GM06990 (cell line): ENCODE results near the gene CABLES2.

Experiments used
- DNase-seq: peaks from one replicate; pipeline ENCODE4 v3.0.0-alpha.2; 2011; ENCODE audit not compliant: insufficient read length; ENCODE audit errors: extremely low read depth
- H3K27me3 ChIP-seq: replicated peaks from 2 replicates; pipeline ENCODE4 v1.6.0; 2011; ENCODE audit warnings: low read length; ENCODE audit not compliant: control insufficient read depth, insufficient read depth
- H3K36me3 ChIP-seq: 2 replicates; pipeline ENCODE4 v1.5.1; 2011; ENCODE audit warnings: low read length; ENCODE audit not compliant: control insufficient read depth, insufficient read depth
- H3K4me3 ChIP-seq: replicated peaks from 2 replicates; pipeline ENCODE4 v1.5.1; 2011; ENCODE audit warnings: low read depth, mild to moderate bottlenecking, control low read depth, low read length
- TF ChIP-seq, protein P1 (sequence below): IDR thresholded peaks from 2 replicates; pipeline ENCODE4 v1.5.1; 2011; ENCODE audit warnings: low read length, control low read depth, mild to moderate bottlenecking, inconsistent platforms; ENCODE audit not compliant: insufficient read depth, poor library complexity, severe bottlenecking

Gene CABLES2

GRCh38 chr20:62339647-62340062 lies 67.4 kb downstream of the CABLES2 start:
- Histone ChIP-seq H3K27me3 (no peaks in the 10 kb centered on the region), H3K36me3 (no peaks in the 10 kb centered on the region), H3K4me3 (peak overlapping the region; percentile 58)
- DNase-seq: peak; percentile 74
- TF ChIP-seq, protein P1, sequence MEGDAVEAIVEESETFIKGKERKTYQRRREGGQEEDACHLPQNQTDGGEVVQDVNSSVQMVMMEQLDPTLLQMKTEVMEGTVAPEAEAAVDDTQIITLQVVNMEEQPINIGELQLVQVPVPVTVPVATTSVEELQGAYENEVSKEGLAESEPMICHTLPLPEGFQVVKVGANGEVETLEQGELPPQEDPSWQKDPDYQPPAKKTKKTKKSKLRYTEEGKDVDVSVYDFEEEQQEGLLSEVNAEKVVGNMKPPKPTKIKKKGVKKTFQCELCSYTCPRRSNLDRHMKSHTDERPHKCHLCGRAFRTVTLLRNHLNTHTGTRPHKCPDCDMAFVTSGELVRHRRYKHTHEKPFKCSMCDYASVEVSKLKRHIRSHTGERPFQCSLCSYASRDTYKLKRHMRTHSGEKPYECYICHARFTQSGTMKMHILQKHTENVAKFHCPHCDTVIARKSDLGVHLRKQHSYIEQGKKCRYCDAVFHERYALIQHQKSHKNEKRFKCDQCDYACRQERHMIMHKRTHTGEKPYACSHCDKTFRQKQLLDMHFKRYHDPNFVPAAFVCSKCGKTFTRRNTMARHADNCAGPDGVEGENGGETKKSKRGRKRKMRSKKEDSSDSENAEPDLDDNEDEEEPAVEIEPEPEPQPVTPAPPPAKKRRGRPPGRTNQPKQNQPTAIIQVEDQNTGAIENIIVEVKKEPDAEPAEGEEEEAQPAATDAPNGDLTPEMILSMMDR: no peak
